Right lobe of liver (tissue), 4 donors: ENCODE measurements around the gene BCL7C.
A peak's percentile ranks its signal among the peaks of the same experiment; 100 is the strongest.

Experiments
- POLR2A ChIP-seq: fragments of 450-650 bp; IDR thresholded peaks from one replicate; pipeline ENCODE4 v1.6.1; 2017; ENCODE audit warnings: antibody characterized with exemption, mild to moderate bottlenecking
- TF ChIP-seq, protein P1 (sequence below), 4 donors: fragments of 200-600 bp in 3 of 4; fragments of 450-650 bp in 1 of 4; IDR thresholded peaks; one replicate each; pipeline versions ENCODE4 v1.5.1 to v1.8.0; 2016 to 2022; ENCODE audit warnings: antibody characterized with exemption in 4 of 4, mild to moderate bottlenecking in 2 of 4
- donor health status: DM: no; HTN: no; CAD: no.
- donor health status: DM: no; HTN: no; CAD: no.
- donor health status: DM: no; HTN: yes; CAD: no.

DNA sequence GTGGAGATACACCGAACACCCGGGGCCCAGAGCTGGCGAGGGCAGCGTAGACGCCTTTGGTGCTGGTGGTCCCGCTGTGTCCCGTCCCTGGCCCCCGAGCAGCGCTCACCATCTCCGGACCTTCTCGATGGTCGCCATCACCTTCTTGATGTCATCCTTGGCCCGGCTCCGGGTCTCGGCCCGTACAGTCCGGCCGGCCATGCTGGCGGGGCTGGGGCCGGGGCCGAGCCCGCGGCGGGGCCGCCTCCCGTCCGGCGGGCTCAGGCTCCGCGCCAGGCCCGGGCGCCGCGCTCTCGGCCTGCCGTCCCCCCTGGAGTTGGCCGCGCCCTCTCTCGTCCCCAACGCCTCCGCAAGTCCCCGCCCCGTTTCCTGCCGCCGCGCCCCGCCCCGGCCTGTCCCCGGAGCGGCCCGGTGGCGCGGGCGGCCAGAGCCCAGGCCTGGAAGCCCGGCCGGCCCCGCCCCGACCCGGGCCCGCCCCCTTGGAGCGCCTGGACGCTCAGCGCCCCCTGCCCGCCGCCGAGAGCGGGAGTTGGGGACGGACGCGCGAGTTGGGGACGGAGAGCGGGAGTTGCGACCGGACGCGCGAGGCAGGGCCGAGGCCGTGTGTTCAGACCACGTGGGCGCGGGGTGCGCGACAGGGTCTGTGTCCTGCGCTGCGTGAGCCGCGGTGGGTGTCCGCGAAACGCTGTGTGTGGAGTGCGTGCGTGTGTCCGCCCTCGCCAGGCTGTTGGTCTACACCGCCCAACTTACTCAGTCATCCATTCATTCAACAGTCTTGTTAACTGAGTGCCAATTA, at the start of gene BCL7C:
- TF ChIP-seq, protein P1, sequence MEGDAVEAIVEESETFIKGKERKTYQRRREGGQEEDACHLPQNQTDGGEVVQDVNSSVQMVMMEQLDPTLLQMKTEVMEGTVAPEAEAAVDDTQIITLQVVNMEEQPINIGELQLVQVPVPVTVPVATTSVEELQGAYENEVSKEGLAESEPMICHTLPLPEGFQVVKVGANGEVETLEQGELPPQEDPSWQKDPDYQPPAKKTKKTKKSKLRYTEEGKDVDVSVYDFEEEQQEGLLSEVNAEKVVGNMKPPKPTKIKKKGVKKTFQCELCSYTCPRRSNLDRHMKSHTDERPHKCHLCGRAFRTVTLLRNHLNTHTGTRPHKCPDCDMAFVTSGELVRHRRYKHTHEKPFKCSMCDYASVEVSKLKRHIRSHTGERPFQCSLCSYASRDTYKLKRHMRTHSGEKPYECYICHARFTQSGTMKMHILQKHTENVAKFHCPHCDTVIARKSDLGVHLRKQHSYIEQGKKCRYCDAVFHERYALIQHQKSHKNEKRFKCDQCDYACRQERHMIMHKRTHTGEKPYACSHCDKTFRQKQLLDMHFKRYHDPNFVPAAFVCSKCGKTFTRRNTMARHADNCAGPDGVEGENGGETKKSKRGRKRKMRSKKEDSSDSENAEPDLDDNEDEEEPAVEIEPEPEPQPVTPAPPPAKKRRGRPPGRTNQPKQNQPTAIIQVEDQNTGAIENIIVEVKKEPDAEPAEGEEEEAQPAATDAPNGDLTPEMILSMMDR (IDR thresholded peaks at IDR 0.05), result peak; percentile 33 to 63 (median 40)
- peak; percentile 77 for TF ChIP-seq POLR2A
